HG03039 (cell line): ENCODE data around the gene PCDH9.

ENCODE experiments used
- ATAC-seq: cut with Tn5 transposase; IDR thresholded peaks from one replicate; pipeline ENCODE4 v1.9.1; 2021; ENCODE audit warnings: mild to moderate bottlenecking, moderate library complexity; ENCODE audit not compliant: unreplicated experiment

PCDH9 gene

DNA sequence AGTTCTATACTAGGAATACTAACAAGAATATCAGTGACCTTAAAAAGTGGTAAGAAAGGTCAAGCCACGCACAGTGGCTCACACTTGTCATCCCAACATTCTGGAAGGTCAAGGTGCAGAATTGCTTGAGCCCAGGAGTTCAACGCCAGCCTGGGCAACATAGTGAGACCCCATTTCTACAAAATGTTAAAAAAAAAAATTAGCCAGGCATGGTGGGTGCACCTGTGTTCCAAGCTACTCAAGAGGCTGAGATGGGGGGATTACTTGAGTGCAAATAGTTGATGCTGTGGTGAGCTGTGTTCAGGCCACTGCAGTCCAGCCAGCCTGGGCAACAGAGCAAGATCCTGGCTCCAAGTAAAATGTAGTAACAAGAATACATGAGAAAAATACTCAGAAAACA is 61.8 kb downstream of the PCDH9 start:
- no peak for ATAC-seq

DNA sequence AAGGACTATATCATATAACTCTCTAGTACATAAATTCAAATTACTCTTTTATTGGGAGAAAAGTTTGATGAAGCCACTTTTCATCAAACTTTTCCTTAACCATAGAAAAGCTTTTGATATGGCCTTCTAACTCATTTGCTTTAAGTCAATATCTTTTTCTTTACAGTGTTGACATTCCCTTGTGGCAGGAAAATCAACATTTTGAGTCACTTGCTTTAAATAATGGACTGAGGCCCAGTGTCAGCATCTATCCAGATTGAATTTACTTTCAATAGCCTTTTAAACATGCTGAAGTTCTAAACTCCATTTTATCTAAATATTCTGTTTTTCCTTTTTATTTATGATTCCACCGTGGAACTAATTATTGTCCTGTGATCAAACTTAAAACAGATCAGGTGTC is 62.7 kb downstream of the PCDH9 start:
- no peak for ATAC-seq

DNA sequence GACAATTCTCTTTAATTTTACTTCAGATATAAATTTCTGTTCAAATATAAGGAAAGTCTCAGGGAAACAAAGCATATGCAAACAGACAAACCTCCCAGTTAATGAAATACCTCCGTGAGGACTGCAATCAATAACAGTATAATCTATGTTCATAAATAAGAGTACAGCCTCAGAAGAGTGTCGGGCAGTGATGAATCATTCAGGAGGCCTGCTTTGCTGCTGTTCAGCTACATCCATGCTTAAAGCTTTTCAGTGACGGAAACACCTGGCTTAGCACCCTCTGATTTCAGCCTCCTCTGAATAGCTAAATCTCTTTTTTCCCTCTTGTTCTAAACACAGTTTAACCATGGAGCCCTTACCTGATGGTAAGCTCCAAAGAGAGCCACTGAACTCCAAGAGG is 69.0 kb downstream of the PCDH9 start:
- no peak for ATAC-seq

DNA sequence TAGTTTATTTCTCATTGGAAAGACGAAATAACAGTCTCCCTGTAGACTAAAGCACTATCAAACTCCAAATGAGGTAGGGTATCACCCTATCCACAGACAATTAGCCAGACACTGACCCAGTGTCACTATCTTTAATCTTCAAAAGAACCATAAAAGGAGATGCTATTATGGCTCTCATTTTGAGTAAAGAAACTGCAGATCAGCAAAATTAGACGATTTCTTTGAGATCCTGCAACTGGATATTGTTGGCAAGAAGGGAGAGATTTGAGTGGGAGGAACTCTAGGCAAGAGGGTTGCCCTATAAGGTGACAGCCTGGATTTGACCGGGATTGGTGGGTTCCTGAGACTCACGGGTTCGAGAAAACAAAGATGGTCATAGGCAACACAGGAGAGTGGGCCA is 71.2 kb downstream of the PCDH9 start:
- no peak for ATAC-seq

DNA sequence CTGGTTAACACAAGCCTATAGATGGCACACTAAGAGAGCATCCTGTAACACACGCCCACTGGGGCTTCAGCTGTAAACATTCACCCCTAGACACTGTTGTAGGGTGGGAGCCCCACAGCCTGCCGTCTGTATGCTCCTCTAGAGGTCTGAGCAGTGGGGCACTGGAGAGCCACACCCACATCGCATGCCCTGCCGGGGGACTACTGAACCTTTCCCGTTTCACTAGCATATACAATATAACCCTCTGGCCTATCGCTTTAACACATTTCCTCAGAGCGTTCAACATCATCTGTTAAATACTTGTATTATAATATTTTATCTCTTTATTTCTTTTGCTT is 73.4 kb downstream of the PCDH9 start:
- no peak for ATAC-seq

DNA sequence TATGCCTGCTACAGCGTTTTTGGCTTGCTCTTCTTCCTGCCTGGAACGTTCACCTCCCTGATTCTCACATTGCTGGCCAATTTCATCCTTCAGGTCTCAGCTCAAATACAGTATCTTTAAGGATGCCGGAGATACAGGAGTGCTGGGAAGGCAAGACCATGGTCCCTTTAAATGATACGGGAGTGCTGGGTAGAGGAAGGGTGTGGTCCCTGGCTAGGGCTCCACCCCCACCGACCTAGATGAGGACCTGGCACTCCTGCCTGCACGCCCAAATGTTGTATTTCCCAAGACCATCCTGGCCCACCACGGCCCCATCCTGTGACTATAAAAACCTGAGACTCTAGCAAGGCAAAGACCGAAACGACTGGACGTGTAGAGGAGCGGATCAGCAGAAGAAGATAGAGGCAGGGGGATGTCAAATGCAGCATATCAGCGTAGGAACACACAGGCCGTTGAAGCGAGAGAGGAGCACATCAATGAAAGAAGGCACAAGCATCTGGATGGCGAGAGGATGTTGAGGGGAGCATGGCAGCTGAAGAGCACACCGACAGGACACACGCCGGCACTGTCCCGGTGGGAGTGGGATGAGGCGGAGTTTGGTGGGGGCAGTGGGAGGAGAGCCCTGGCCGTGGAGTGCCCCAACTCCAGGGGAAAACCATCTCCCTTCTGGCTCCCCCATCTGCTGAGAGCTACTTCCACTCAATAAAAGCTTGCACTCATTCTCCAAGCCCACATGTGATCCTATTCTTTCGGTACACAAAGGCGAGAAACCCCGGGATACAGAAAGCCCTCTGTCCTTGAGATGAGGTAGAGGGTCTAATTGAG is 74.0 kb downstream of the PCDH9 start:
- no peak for ATAC-seq

DNA sequence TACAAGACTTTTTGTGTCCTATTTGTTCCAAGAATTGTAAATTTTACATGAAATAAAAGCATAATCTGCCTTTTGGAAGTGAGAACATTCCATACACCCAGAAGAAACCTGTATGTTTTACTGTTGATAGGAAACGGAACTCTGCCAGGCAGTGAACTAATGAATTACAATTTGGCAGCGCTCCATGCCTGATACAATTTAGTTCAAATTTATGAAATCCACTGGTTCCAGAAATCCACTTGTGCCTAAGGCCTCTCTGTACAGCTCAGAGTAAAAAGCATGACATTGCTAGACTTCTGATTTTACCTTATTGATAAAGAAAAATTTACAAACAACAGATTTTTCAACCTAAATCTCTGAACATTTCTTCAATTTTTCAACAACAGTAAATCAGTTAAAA is 78.1 kb downstream of the PCDH9 start:
- no peak for ATAC-seq

DNA sequence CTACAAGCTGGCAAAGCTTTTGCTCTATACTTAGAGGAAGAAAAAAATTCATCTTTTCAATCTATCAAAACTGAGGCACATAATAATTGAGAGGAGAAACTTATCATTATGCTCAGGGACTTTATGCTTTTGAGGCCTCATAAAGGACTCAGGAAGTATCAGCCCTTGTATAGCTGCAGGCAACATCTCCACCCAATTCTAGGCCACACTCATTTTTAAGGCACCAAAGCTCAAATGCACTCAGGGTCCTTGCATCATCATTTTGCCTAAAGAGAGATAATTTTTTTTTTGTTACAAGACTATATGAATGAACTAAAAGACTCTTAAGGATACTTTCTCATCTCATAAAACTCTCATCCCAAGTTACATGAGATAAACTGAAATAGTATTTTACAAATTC is 78.5 kb downstream of the PCDH9 start:
- ATAC-seq: no peak

DNA sequence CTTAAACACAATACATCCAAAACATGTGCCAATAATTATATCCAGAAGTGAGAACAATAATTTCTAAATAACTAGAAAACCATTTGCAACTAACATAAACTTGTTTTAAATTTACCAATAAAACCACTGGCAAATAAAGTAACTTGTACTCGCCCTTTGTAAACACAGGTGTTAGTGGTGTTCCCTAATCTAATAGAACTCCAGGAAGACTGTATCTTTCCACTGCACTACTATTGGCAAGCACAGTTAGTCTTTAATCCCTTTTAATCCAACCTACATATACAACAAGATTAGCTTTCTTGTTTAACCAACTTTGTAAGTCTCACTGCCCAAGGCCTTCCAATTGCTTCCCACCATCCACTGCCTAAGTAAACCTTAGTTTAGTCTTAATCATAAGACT is 79.5 kb downstream of the PCDH9 start:
- ATAC-seq: no peak

DNA sequence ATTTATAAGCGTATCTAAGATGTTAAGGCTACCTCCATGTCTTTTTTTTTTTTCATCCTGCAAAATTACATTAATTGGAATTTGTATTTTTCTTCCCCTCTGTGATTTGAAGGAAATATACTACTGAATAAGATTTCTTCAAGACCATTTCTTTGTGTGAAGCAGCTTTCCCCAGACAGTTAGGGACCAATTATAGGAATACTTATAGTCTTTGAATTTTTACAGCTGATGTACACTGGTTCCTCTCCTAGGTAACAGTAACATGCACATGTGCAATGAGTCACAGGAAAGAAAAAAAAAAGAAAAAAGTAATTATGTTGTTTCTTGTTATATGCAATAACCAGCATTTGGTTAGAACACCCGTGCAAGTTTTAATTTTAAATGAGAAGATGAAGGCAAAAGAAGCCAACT is 82.0 kb downstream of the PCDH9 start:
- no peak for ATAC-seq

DNA sequence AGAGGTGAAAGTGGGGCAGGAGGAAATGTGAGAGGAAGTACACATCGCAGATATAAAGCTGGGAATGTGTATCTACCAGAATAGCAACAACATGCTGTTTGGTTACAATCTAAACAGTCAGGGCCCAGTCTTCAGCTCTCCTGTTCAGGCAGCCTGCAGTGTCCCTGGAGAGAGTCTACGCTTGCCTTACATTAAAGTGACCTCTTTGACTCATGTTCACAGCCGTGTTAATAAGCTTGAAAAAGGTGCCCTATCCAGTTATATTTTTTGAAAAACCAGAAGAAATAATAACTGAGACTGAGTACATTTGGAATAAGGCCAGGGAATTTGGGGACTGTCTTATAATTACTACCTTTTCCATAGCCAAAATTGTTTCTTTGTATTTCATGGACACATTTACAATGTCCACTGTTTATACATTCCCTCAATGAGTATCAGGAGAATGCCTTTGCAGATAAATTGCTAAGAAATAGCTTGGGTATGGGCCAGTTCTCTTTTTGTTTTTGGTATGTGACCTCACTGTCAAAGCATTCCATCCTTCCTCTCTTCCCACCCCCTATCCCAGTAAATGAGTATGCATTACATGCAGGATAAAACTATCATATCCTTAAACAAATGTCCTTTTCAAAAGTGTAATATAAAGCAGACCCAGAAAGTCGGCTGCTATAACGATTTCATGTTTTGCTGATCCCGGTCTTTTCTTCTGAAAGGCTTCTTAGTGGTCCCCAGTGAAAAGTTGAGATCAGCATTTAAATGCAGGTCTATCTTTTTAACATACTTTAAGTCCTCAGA is 82.6 kb downstream of the PCDH9 start:
- ATAC-seq: no peak

DNA sequence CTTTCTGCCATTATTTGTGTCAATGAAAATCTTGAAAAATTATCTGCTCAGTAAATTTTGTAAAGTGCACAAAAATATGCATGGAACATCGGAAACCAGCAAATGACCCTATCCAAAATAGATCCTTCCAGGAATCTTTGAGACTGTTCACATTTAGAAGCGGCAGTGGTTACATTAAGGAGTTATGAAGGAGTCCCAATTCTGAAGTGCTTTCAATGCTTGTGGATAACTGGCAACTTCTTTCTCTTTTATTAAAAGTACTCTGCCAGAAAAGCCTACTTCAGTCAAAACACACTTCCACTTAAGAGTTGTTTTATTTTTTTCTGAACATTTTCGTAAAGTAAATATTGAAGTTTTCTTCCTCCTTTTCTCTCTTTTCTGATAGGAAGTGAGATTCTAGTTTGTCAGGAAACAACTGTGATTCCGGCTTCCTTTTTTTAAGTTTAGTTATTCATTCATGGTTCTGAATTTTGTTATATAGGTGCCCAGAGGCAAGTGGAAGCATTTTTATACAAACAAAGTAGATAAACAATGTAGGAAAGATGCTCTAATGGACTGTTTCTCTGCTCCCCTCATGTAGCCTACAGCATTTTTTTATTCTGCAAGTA is 83.5 kb downstream of the PCDH9 start:
- ATAC-seq: no peak

DNA sequence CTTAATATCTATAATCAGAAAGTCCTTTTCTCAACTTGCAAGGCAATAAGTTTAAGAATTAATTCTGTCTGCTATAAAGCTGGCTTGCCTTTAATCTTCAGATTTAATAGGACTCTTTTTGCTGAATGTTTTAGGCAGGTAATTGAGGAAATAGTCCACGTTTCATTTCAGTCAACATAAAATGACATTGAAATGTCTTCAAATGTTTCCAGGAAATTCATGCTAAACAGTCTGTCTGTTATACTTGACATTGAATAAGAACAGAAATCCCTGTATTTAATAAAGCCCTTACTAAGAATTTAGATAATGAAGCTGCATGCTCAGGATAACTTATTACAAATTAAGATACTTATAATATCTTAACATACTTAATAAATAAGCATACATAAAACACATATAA is 84.2 kb downstream of the PCDH9 start:
- no peak for ATAC-seq

DNA sequence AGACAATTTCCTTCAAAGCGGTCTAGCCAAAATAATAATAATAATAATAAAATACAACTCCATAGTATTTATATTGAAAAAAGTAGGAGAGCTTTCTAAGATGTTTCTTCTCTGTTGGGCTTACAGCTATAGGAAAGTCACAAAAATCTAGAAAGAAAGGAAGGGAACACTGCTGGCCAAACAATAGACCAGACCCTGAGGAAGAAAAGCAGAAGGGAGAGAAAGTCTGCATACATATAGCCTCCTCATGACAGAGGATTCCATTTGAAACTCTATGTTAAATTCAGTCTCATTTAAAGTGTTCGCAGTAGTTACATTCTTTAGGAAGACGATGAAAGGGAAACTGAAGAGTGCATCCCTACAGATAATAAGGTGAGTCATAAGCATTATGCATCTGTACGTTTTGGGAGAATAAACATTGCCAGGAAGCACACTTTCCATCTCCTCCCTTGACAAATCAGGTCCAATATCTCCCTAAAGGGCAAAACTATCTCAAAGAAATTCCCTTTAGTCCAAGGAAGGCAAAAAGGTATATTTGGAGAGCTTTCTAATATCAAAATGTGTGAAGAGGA is 86.5 kb downstream of the PCDH9 start:
- ATAC-seq: no peak

DNA sequence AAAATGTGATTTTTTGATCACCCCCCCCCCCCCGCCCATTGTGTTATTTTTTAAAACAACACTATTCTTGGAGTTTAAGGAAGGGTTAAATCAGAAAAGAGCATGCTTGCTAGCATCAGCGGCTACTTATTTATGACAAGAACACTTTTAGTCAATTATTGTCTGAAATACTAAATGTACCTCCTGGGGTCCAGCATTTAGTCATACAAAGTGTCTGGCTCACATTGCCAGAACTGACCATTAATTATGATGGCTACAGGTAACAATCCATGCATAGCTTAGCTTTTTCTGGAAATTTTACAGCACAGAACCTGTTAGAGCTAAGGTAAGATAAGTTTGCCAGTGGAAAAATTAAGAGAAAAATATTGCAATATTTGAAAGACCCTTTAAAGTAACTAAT is 90.1 kb downstream of the PCDH9 start:
- no peak for ATAC-seq

DNA sequence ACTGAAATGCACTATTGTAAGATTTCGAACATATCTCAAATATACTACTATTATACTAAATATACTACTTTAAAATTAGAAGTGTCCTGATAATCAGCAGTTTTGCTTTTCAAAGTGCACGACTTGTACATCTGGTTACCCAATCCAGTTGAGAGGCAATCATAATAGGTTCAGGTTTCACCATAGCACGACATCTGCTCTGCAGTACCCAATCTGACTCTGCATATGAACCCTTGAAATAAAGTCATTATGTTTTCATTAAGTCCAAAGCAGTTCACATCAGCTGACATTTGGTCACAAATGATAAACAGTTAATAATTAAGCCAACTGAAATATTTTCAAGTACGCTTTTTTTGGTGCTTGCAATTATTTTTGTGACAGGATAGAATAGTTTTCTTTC is 90.6 kb downstream of the PCDH9 start:
- ATAC-seq: no peak

DNA sequence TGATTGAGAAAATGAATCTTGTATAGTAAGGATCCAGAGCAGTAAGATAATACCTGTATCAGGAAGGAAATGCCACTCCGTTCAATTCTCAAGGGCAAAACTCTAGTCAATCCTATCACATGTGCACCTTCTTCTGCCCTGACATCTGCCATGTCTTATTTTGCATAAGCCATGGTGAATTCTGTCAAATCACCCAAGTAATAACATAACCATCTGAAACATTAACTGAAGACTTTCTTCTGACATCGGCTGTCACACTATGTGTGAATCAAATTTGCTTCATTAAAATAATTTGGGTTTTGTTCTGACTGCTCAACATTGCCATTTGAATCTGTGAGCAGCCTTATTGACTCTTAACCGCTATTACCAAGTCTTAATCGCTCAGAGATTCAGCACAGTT is 91.2 kb downstream of the PCDH9 start:
- ATAC-seq: no peak

DNA sequence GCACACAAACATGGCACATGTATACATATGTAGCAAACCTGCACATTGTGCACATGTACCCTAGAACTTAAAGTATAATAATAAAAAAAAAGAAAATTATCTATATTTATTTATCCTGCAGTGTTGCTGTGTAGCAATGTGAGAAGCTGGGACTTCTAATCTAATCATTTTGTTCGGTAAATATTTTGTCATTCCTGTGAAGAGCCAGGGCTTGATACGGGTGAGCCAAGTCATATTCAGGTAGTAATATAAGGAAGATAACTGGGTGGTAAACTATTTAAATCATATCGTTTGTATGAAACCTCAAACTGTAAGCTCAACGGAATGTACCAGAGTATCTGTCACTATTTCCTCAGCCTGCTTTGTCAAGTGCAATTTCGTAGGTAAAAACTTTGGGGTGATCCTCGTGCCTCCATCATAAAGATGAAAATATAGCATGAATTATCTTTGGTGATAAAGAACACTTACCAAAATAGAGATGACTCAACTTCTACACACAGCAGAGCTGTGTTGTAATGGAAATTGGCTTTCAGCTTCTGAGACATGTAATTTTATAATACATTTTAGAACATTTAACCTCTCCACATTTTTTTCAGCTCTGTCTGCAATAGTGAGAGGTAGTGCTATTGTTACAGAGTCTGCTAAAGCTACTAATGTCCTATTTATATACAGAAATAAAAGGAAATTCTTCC is 92.9 kb downstream of the PCDH9 start:
- no peak for ATAC-seq

DNA sequence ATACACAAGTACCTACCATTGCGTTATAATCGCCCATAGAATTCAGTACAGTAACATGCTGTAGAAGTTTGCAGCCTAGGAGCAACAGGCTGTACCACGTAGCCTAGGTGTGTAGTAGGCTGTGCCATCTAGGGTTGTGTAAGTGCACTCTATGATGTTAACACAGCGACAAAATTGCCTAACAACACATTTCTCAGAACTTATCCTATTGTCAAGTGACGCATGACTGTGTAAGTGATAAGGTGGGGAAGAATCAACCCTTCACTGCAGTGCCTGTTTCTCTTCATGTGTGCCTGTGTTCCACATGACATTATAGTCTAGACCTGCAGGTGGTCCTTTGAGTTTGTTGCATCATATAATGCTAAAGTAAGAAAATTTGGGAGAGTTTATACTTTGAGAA is 94.0 kb downstream of the PCDH9 start:
- ATAC-seq: no peak

DNA sequence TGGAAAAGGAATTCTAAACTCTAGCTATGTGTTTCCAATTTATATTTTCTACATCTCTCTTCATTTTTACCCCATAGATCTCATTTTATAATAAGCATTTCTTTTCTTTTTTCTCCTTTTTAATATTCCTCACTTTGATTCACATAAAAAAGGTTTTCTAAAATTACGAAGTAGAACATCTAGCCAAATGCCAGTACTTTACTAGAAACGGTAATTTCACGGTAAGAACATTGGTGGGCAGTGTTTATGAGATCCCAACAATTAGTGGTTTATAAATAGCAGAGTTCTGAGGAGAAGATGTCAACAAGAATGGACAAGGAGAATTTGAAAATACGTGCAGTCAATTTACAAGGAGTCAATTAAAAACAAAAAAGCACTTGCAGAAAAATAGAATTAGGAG is 94.8 kb downstream of the PCDH9 start:
- no peak for ATAC-seq

DNA sequence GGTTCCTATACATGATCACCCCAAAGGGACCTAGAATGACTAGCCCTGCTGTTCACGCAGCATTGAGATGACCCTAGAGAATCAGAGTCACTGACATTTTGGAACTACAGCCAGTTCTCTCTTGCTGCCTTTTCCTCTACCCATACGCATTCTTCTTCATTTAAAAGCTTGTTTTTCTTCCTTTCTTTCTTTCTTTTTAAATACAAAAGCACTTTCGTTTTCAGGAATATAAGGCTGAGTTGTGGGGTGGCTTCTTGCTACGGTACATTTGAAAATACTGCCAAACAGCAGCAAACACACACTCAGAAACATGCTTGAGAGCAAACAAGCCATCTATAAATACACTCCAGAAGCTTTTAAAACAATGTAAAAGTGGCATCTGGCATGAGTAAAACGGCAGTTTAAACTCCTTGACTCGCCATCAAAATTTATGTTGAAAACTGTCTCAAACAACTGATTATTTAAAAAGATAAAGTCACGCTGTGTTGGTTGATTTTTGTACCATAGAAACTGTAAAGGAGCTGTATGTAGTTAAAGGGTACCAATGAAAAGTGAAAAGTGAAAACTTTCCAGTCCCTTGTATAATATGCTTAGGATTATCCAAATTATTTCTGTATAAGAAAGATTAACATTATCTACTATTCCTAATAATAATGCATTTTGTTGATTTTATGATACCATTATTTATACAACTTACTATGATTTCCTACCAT is 95.6 kb downstream of the PCDH9 start:
- ATAC-seq: no peak
